OCI-LY1 (cell line): Measurements from ENCODE around the gene GNAO1.

Experiments
- EZH2 ChIP-seq: fragments of 200-600 bp; sonication (generic), shearing (Covaris generic); IDR thresholded peaks from 2 replicates; pipeline ENCODE4 v1.8.0; 2017; ENCODE audit warnings: borderline replicate concordance, mixed run types, mild to moderate bottlenecking, antibody characterized with exemption, low read length, moderate library complexity, mixed read lengths
- TF ChIP-seq, protein P1 (sequence below): fragments of 200-600 bp; sonication (generic), shearing (Covaris generic); IDR thresholded peaks from 2 replicates; pipeline ENCODE4 v1.5.1; 2017; ENCODE audit warnings: mild to moderate bottlenecking, antibody characterized with exemption, low read length, moderate library complexity, mixed read lengths

DNA sequence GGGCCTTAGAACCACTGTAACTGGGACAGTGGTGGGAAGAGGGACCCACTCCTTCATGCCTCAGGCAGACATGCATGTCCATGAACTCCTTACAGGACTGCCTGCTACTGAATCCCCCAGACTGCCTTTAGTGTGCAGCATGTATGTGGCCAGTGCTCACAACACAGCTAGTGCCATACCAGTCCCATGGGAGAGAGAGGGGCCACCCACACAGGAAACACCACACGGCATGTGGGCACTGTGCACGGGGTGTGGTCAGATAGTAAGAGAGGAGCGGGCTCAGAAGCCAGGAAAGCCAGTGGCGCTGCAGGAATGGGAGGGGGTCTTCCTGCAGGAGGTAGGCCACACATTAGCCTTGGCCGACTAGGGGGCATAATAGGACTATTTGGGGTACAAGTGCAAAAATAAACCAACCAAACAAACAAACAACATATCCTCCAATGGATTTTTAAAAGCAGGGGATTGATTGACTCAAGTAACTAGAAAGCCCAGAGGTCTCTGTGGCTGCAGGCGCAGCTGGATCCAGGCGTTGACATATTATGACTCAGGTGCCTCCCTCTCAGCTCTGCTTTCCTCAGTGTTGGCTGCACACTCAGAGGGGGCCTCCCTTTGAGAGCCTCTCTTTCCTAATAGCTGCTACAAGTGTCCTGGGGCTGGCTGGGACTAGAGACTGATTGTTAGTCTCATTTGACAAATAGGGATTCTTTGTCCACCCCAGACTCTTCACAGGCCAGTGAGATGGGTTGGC, 129.7 kb downstream of the GNAO1 start:
- TF ChIP-seq, protein P1, sequence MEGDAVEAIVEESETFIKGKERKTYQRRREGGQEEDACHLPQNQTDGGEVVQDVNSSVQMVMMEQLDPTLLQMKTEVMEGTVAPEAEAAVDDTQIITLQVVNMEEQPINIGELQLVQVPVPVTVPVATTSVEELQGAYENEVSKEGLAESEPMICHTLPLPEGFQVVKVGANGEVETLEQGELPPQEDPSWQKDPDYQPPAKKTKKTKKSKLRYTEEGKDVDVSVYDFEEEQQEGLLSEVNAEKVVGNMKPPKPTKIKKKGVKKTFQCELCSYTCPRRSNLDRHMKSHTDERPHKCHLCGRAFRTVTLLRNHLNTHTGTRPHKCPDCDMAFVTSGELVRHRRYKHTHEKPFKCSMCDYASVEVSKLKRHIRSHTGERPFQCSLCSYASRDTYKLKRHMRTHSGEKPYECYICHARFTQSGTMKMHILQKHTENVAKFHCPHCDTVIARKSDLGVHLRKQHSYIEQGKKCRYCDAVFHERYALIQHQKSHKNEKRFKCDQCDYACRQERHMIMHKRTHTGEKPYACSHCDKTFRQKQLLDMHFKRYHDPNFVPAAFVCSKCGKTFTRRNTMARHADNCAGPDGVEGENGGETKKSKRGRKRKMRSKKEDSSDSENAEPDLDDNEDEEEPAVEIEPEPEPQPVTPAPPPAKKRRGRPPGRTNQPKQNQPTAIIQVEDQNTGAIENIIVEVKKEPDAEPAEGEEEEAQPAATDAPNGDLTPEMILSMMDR, result no peak
- TF ChIP-seq EZH2, result no peak
